RWPE2 (cell line): ENCODE results near the gene GTF2F2.

Experiments used
- ATAC-seq: fragments of 200-7000 bp; cut with Tn5 transposase; 3 replicates; pipeline ENCODE4 v1.9.1; 2021; ENCODE audit warnings: low read depth
- DNase-seq: peaks from one replicate; pipeline ENCODE4 v3.0.0-alpha.2; 2020; ENCODE audit warnings: low spot score
- H3K27ac ChIP-seq: fragments of 450-650 bp; 2 replicates; pipeline ENCODE4 v1.5.1; 2017; ENCODE audit warnings: mild to moderate bottlenecking; ENCODE audit not compliant: poor library complexity, severe bottlenecking
- H3K27me3 ChIP-seq: fragments of 250-450 bp; sonication (Bioruptor Pico); 2 replicates; pipeline ENCODE4 v1.5.1; 2021; ENCODE audit warnings: mild to moderate bottlenecking, moderate library complexity; ENCODE audit not compliant: insufficient read depth, poor library complexity, severe bottlenecking
- H3K36me3 ChIP-seq: fragments of 250-450 bp; sonication (Bioruptor Pico); 2 replicates; pipeline ENCODE4 v1.5.1; 2020; ENCODE audit warnings: low read depth, mild to moderate bottlenecking, moderate library complexity
- H3K4me1 ChIP-seq: fragments of 250-450 bp; sonication (Bioruptor Pico); 2 replicates; pipeline ENCODE4 v1.5.1; 2021; ENCODE audit warnings: mild to moderate bottlenecking, moderate library complexity; ENCODE audit not compliant: insufficient read depth, poor library complexity, severe bottlenecking
- H3K4me3 ChIP-seq: fragments of 250-450 bp; sonication (Bioruptor Pico); 2 replicates; pipeline ENCODE4 v1.5.1; 2021; ENCODE audit warnings: mild to moderate bottlenecking, moderate library complexity; ENCODE audit not compliant: severe bottlenecking
- H3K9me3 ChIP-seq: fragments of 250-450 bp; sonication (Bioruptor Pico); 2 replicates; pipeline ENCODE4 v1.5.1; 2021; ENCODE audit warnings: mild to moderate bottlenecking, moderate library complexity; ENCODE audit not compliant: severe bottlenecking
- TF ChIP-seq, protein P1 (sequence below): fragments of 450-650 bp; IDR thresholded peaks from one replicate; pipeline ENCODE4 v1.5.1; 2017; ENCODE audit warnings: mild to moderate bottlenecking, moderate library complexity; ENCODE audit not compliant: poor library complexity, severe bottlenecking

Gene GTF2F2

DNA sequence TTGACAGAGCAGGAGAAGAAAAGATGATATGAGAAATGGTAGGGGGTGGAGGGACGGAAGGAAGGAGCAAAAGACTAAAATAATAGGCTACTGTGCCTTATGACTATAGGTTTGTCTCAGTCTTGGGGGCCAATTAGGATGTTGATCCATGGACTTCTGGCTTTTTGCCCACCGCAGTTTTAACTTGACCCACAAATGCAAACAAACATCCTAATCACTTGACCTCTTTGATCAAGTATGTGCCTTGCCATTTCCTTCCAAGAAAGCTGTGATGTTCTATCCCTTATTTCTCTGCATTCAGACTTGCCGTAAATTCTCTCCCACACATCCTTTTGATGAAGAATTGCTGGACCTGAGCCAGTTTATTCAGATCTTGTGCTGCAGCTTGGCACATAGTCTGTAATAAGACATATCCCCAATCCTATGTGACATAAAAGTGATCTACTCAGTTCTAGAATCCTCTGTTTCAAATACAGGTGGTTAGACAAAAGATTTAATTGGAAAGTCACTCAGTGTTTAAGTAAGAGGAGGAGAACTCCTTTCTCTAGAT lies 157.9 kb downstream of the GTF2F2 start:
- Histone ChIP-seq H3K4me1 (peaks cover 7% of the 10 kb centered on the region), H3K27me3 (no peaks in the 10 kb centered on the region), H3K36me3 (peaks cover 12% of the 10 kb centered on the region; the same call in 1 of the 2 replicates), H3K9me3 (no peaks in the 10 kb centered on the region), H3K4me3 (no peak overlapping the region), H3K27ac (no peak overlapping the region)
- TF ChIP-seq, protein P1, sequence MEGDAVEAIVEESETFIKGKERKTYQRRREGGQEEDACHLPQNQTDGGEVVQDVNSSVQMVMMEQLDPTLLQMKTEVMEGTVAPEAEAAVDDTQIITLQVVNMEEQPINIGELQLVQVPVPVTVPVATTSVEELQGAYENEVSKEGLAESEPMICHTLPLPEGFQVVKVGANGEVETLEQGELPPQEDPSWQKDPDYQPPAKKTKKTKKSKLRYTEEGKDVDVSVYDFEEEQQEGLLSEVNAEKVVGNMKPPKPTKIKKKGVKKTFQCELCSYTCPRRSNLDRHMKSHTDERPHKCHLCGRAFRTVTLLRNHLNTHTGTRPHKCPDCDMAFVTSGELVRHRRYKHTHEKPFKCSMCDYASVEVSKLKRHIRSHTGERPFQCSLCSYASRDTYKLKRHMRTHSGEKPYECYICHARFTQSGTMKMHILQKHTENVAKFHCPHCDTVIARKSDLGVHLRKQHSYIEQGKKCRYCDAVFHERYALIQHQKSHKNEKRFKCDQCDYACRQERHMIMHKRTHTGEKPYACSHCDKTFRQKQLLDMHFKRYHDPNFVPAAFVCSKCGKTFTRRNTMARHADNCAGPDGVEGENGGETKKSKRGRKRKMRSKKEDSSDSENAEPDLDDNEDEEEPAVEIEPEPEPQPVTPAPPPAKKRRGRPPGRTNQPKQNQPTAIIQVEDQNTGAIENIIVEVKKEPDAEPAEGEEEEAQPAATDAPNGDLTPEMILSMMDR = no peak
- no peak for DNase-seq
- ATAC-seq = no peak

- Histone ChIP-seq H3K27ac (peak overlapping the region; percentile 33), H3K36me3 (peaks cover 27% of the 10 kb centered on the region), H3K4me3 (no peak overlapping the region), H3K9me3 (no peaks in the 10 kb centered on the region), H3K27me3 (no peaks in the 10 kb centered on the region), H3K4me1 (peaks cover 7% of the 10 kb centered on the region)
- ATAC-seq (no peak), DNase-seq (no peak)
- TF ChIP-seq, protein P1 = no peak
Measured at GRCh38 chr13:45280011-45280410, 159.7 kb downstream of the GTF2F2 start.

DNA sequence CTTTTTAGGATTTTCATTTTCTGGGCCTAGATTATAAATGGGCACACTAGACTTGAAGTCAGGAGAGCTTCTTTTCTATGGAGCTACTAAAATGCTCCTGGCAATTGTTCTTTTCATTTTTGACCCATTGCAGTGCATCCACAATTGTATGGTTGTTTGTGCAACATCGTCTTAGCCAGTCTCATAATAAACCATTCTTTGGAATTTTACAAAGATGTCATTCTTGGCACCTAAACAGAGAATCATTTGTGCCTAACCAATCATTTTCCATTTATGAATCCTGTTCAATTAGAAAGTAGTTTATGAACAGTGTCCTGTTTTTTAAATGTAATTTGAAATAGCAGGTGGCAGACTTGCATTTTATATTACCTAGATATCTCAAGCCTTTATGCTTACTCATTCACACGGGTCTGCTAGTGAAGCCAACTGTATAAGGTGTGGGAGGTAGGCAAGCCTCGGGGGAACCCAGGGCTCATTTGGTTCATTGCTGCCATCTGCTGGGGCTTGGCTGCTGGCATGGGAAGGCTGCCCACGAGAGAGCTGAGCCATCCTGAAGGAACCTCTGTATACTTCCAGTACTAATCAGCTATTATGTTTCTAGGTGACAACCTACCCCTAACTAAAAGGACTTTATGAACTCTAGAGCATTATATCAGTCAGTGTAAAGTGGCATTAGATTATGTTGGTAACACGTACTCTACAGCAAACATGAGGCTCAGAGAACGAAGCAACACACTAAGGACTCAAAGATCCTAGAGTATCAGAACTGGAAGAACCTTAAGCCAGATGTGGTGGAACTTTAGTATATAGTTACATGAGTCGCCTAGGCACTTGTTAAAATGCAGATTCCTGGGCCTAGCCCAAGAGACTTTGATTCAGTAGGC lies 160.7 kb downstream of the GTF2F2 start:
- Histone ChIP-seq H3K9me3 (no peaks in the 10 kb centered on the region), H3K27me3 (no peaks in the 10 kb centered on the region), H3K4me1 (peaks cover 7% of the 10 kb centered on the region), H3K4me3 (no peak overlapping the region), H3K36me3 (peaks cover 36% of the 10 kb centered on the region), H3K27ac (peak overlapping the region; percentile 33)
- TF ChIP-seq, protein P1 = peak; percentile 92
- ATAC-seq (peak; percentile 100), DNase-seq (peak; percentile 73)

GRCh38 chr13:45282994-45283393 lies 162.7 kb downstream of the GTF2F2 start:
- DNase-seq = no peak
- no peak overlapping the region for H3K4me3 ChIP-seq

More at GRCh38 chr13:45282994-45283393, 162.7 kb downstream of the GTF2F2 start:
- H3K27ac ChIP-seq = no peak overlapping the region
- ATAC-seq = no peak
- H3K27me3 ChIP-seq = no peaks in the 10 kb centered on the region
- H3K36me3 ChIP-seq = peaks cover 32% of the 10 kb centered on the region
- no peaks in the 10 kb centered on the region for H3K9me3 ChIP-seq
- peaks cover 7% of the 10 kb centered on the region for H3K4me1 ChIP-seq
- TF ChIP-seq, protein P1 = no peak
